Ishikawa (cell line): ENCODE results near the gene SPZ1.

Source experiments
- CEBPB ChIP-seq: IDR thresholded peaks from 2 replicates; pipeline ENCODE4 v1.6.1; 2012
- CREB1 ChIP-seq: IDR thresholded peaks from 2 replicates; pipeline ENCODE4 v1.6.1; 2012; ENCODE audit warnings: low read depth
- EGR1 ChIP-seq: IDR thresholded peaks from 2 replicates; pipeline ENCODE4 v1.6.1; 2012
- EP300 ChIP-seq: IDR thresholded peaks from 2 replicates; pipeline ENCODE4 v1.6.1; 2012; ENCODE audit warnings: borderline replicate concordance
- FOXM1 ChIP-seq: IDR thresholded peaks from 2 replicates; pipeline ENCODE4 v1.6.1; 2012; ENCODE audit warnings: low read depth, borderline replicate concordance
- MAX ChIP-seq: IDR thresholded peaks from 2 replicates; pipeline ENCODE4 v1.6.1; 2012
- NFIC ChIP-seq: IDR thresholded peaks from 2 replicates; pipeline ENCODE4 v1.6.1; 2012
- RAD21 ChIP-seq: IDR thresholded peaks from 2 replicates; pipeline ENCODE4 v1.6.1; 2012; ENCODE audit warnings: low read depth
- REST ChIP-seq: IDR thresholded peaks from 2 replicates; pipeline ENCODE4 v1.6.1; 2012; ENCODE audit warnings: low read depth, mild to moderate bottlenecking
- TAF1 ChIP-seq: IDR thresholded peaks from 2 replicates; pipeline ENCODE4 v1.6.1; 2012; ENCODE audit warnings: low read depth, mild to moderate bottlenecking
- TCF12 ChIP-seq: IDR thresholded peaks from 2 replicates; pipeline ENCODE4 v1.6.1; 2012; ENCODE audit warnings: low read depth
- TEAD4 ChIP-seq: IDR thresholded peaks from 2 replicates; pipeline ENCODE4 v1.6.1; 2012
- YY1 ChIP-seq: IDR thresholded peaks from 2 replicates; pipeline ENCODE4 v1.6.1; 2012; ENCODE audit warnings: low read depth
- ZBTB7A ChIP-seq: IDR thresholded peaks from 2 replicates; pipeline ENCODE4 v1.6.1; 2012; ENCODE audit warnings: low read depth
- TF ChIP-seq, protein P1 (sequence below): IDR thresholded peaks from 2 replicates; pipeline ENCODE4 v1.6.1; 2012

Gene SPZ1

DNA sequence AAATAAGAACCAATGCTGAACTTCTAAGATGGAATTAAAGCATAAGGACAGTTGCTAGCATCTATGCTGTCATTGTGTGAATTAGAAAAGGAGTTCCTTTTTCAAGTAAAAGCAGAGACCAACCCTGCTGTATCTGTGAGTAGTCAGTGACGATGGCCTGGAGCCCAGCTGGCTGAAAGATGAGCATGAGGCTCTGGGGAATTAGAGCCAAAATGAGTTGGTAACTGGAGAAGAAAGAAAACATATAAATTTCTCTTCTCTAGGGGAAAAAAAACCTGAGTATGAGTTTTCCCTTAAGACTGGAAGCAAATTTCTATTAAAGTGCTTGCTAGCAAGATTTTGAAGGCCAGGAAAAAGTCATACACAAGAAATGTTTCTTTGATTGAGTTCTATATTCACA lies 1.6 kb upstream of the SPZ1 start:
- TF ChIP-seq TCF12: no peak
- TF ChIP-seq EP300: no peak
- TF ChIP-seq, protein P1, sequence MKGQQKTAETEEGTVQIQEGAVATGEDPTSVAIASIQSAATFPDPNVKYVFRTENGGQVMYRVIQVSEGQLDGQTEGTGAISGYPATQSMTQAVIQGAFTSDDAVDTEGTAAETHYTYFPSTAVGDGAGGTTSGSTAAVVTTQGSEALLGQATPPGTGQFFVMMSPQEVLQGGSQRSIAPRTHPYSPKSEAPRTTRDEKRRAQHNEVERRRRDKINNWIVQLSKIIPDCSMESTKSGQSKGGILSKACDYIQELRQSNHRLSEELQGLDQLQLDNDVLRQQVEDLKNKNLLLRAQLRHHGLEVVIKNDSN: no peak
- no peak for TF ChIP-seq CEBPB
- no peak for TF ChIP-seq TAF1
- TF ChIP-seq TEAD4: no peak
- TF ChIP-seq YY1: no peak
- TF ChIP-seq RAD21: no peak
- no peak for TF ChIP-seq REST

DNA sequence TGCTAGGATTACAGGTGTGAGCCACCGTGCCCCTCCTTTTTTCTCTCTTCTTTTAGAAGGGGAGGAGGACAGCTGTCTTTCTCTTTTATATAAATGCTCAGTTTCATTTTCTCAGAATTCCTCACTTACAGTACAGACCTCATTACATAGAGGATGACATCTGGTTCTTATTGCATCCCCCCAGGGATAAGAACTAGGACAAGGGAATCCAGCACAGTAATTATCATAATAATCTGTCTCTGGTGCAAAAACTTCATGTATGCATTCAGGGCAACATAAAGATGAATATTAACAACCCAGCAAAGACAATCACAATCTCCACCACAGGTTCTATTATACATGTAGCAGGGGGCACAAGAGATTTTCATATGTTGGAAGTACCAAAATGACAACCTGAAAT lies 5.1 kb downstream of the SPZ1 start:
- no peak for TF ChIP-seq EGR1
- no peak for TF ChIP-seq EP300
- no peak for TF ChIP-seq NFIC
- TF ChIP-seq FOXM1: no peak
- TF ChIP-seq TCF12: no peak
- no peak for TF ChIP-seq CREB1
- TF ChIP-seq REST: no peak
- no peak for TF ChIP-seq ZBTB7A
- no peak for TF ChIP-seq RAD21
- TF ChIP-seq CEBPB: no peak
- TF ChIP-seq, protein P1: no peak
- TF ChIP-seq MAX: no peak
- no peak for TF ChIP-seq TEAD4
- TF ChIP-seq TAF1: no peak
- TF ChIP-seq YY1: no peak

- TF ChIP-seq CREB1: no peak
- TF ChIP-seq TEAD4: no peak
- no peak for TF ChIP-seq TCF12
- TF ChIP-seq TAF1: no peak
- TF ChIP-seq, protein P1: no peak
- no peak for TF ChIP-seq ZBTB7A
- no peak for TF ChIP-seq YY1
- TF ChIP-seq CEBPB: no peak
- TF ChIP-seq EGR1: no peak
- no peak for TF ChIP-seq REST
These were observed 6.7 kb downstream of the SPZ1 start for GRCh38 chr5:80326468-80326867.

GRCh38 chr5:80337379-80337778 lies 17.6 kb downstream of the SPZ1 start:
- TF ChIP-seq CREB1 (no peak), EP300 (no peak), ZBTB7A (no peak), CEBPB (no peak), FOXM1 (no peak), EGR1 (no peak), TEAD4 (no peak), NFIC (no peak), TAF1 (no peak), REST (no peak), TCF12 (no peak), YY1 (no peak)
- TF ChIP-seq, protein P1: no peak
